ENCODE data around the gene COL12A1. TPM values are rescaled to one million over a fixed set of nuclear protein-coding genes. Genes with fewer than 3 reads are reported as not detected.
A peak's percentile ranks its signal among the peaks of the same experiment; 100 is the strongest.

COL12A1 gene
- total and polyA plus RNA-seq, 8 donors = 1.2 to 19.3 (median 3.5) TPM

GRCh38 chr6:75204959-75205775 lies 686 bp downstream of the COL12A1 start:
- H3K4me3 ChIP-seq = peak overlapping the region; percentile 7 to 45 (median 26)
- no peaks in the 10 kb centered on the region for H3K36me3 ChIP-seq
- FAIRE-seq (no peak), ATAC-seq (peak in 2 of 4 donors; percentile 3 to 4), DNase-seq (peak in 2 of 6 donors; percentile 53 to 60)
- WGBS, 2 donors = 3% methylated on average over 46 to 47 of the region's 47 CpGs
- H3K9me3 ChIP-seq = no peaks in the 10 kb centered on the region
- peaks cover 0 to 25% (median 0%) of the 10 kb centered on the region in 4 donors for H3K27me3 ChIP-seq
- H3K27ac ChIP-seq = peak overlapping the region in 2 of 4 donors; percentile 26 to 47
- no peak for TF ChIP-seq CTCF (IDR thresholded peaks at IDR 0.05)
- H3K4me1 ChIP-seq = peaks cover 0 to 18% (median 6%) of the 10 kb centered on the region in 3 donors
- intact Hi-C loops (cut with DNase I) = loop anchor here in 2 of 3 donors (5.0 to 10.0 kb wide), 4 partner anchors 800 to 1480 kb away; no protein-coding TSS in a partner anchor

GRCh38 chr6:75204217-75204958 lies 1.5 kb downstream of the COL12A1 start:
- H3K9me3 ChIP-seq = no peaks in the 10 kb centered on the region
- H3K27ac ChIP-seq = peak overlapping the region in 2 of 4 donors; percentile 10 to 47
- H3K4me3 ChIP-seq = peak overlapping the region in 2 of 4 donors; percentile 34 to 45
- peak; percentile 39 to 53 (median 47) for TF ChIP-seq CTCF (IDR thresholded peaks at IDR 0.05)
- ATAC-seq = peak; percentile 47 to 65 (median 55)
- FAIRE-seq = no peak
- H3K4me1 ChIP-seq = peaks cover 0 to 18% (median 6%) of the 10 kb centered on the region in 3 donors
- no peaks in the 10 kb centered on the region for H3K36me3 ChIP-seq
- H3K27me3 ChIP-seq = peaks cover 0 to 25% (median 0%) of the 10 kb centered on the region in 4 donors
- WGBS, 2 donors = 1 to 2% methylated on average over 35 of the region's 35 CpGs
- intact Hi-C loops (cut with DNase I) = loop anchor here in 1 of 3 donors (10.0 kb wide), 3 partner anchors 800 to 1480 kb away; no protein-coding TSS in a partner anchor
- peak; percentile 59 to 81 (median 70) for DNase-seq

- DNase-seq = no peak
- FAIRE-seq = no peak
- H3K36me3 ChIP-seq = no peaks in the 10 kb centered on the region
- intact Hi-C loops (cut with DNase I) = loop anchor here in 1 of 3 donors (10.0 kb wide), 3 partner anchors 799 to 1479 kb away; no protein-coding TSS in a partner anchor
- H3K4me1 ChIP-seq = peaks cover 0 to 17% (median 6%) of the 10 kb centered on the region in 3 donors
- no peak for ATAC-seq
- TF ChIP-seq CTCF (IDR thresholded peaks at IDR 0.05) = no peak
- 26 to 41% methylated on average over 5 of the region's 5 CpGs for WGBS, 2 donors
- H3K27me3 ChIP-seq = peaks cover 0 to 25% (median 0%) of the 10 kb centered on the region in 4 donors
- H3K27ac ChIP-seq = no peak overlapping the region
- no peak overlapping the region for H3K4me3 ChIP-seq
- no peaks in the 10 kb centered on the region for H3K9me3 ChIP-seq
These were observed 2.1 kb downstream of the COL12A1 start for GRCh38 chr6:75203721-75204120.

GRCh38 chr6:75202676-75203131 lies 3.1 kb downstream of the COL12A1 start:
- FAIRE-seq (no peak), DNase-seq (no peak), ATAC-seq (no peak)
- WGBS, 2 donors = 81 to 85% methylated on average over 12 of the region's 12 CpGs
- peaks cover 0 to 25% (median 0%) of the 10 kb centered on the region in 4 donors for H3K27me3 ChIP-seq
- no peak overlapping the region for H3K4me3 ChIP-seq
- H3K9me3 ChIP-seq = no peaks in the 10 kb centered on the region
- TF ChIP-seq CTCF (IDR thresholded peaks at IDR 0.05) = no peak
- no peaks in the 10 kb centered on the region for H3K36me3 ChIP-seq
- intact Hi-C loops (cut with DNase I) = loop anchor here in 1 of 3 donors (10.0 kb wide), 3 partner anchors 798 to 1478 kb away; no protein-coding TSS in a partner anchor
- peaks cover 0 to 12% (median 6%) of the 10 kb centered on the region in 3 donors for H3K4me1 ChIP-seq
- no peak overlapping the region for H3K27ac ChIP-seq
